ENCODE measurements around the gene TUBD1.
"Not testable (repeated sequence)": the region's sequence is repeated elsewhere in the genome, so short reads cannot be mapped to it uniquely, and the experiment has no call there.

The TUBD1 gene

GRCh38 chr17:59874376-59874775 is 18.4 kb downstream of the TUBD1 start:
- no peak for DNase-seq (ENCODE audit: low spot score)

- DNase-seq (ENCODE audit: low spot score): not testable (repeated sequence)
Observed at GRCh38 chr17:59873414-59873813, 19.3 kb downstream of the TUBD1 start.

- DNase-seq (ENCODE audit: low spot score): no peak
Observed at GRCh38 chr17:59872351-59872750, 20.4 kb downstream of the TUBD1 start.

GRCh38 chr17:59870482-59870881 is 22.3 kb downstream of the TUBD1 start:
- DNase-seq (ENCODE audit: low spot score): no peak

GRCh38 chr17:59869941-59870218 is 22.9 kb downstream of the TUBD1 start:
- DNase-seq (ENCODE audit: low spot score): no peak

- no peak for DNase-seq (ENCODE audit: low spot score)
Observed at GRCh38 chr17:59863616-59864015, 29.1 kb downstream of the TUBD1 start.

GRCh38 chr17:59859444-59860025 is 33.2 kb downstream of the TUBD1 start:
- no peak for DNase-seq (ENCODE audit: low spot score)

- DNase-seq (ENCODE audit: low spot score): no peak
Observed at GRCh38 chr17:59858932-59859331, 33.8 kb downstream of the TUBD1 start.

- no peak for DNase-seq (ENCODE audit: low spot score)
Observed at GRCh38 chr17:59858167-59858816, 34.5 kb downstream of the TUBD1 start.

- DNase-seq (ENCODE audit: low spot score): no peak
Observed at GRCh38 chr17:59856859-59857794, 35.6 kb downstream of the TUBD1 start.

- not testable (repeated sequence) for DNase-seq (ENCODE audit: low spot score)
Observed at GRCh38 chr17:59853919-59854729, 38.6 kb downstream of the TUBD1 start.

GRCh38 chr17:59853168-59853918 is 39.4 kb downstream of the TUBD1 start:
- DNase-seq (ENCODE audit: low spot score): peak; percentile 54

- not testable (repeated sequence) for DNase-seq (ENCODE audit: low spot score)
Observed at GRCh38 chr17:59852847-59853167, 39.9 kb downstream of the TUBD1 start.

- DNase-seq (ENCODE audit: low spot score): no peak
Observed at GRCh38 chr17:59851439-59852375, 41.0 kb downstream of the TUBD1 start.

GRCh38 chr17:59850311-59850710 is 42.4 kb downstream of the TUBD1 start:
- not testable (repeated sequence) for DNase-seq (ENCODE audit: low spot score)

GRCh38 chr17:59848778-59849177 is 44.0 kb downstream of the TUBD1 start:
- no peak for DNase-seq (ENCODE audit: low spot score)

GRCh38 chr17:59848385-59848668 is 44.4 kb downstream of the TUBD1 start:
- DNase-seq (ENCODE audit: low spot score): no peak

- no peak for DNase-seq (ENCODE audit: low spot score)
Observed at GRCh38 chr17:59846394-59847165, 46.2 kb downstream of the TUBD1 start.

GRCh38 chr17:59845595-59846393 is 46.9 kb downstream of the TUBD1 start:
- peak; percentile 54 for DNase-seq (ENCODE audit: low spot score)

All from D341Med (cell line).